ENCODE results near the gene NME4.

- no peak for TF ChIP-seq CTCF (optimal IDR thresholded peaks at IDR 0.05 in 1 of 3, IDR thresholded peaks at IDR 0.05 in 1 of 3, conservative IDR thresholded peaks at IDR 0.05 in 1 of 3; ENCODE audit: extremely low read depth in 1 of 3, insufficient read depth in 2 of 3, low read length in 3 of 3)
- TF ChIP-seq EZH2 (IDR thresholded peaks at IDR 0.05; ENCODE audit: low read length): no peak
Measured at GRCh38 chr16:379961-380761, 16.8 kb upstream of the NME4 start.
